Measurements from ENCODE around the gene PCDHGC5.

The PCDHGC5 gene

DNA sequence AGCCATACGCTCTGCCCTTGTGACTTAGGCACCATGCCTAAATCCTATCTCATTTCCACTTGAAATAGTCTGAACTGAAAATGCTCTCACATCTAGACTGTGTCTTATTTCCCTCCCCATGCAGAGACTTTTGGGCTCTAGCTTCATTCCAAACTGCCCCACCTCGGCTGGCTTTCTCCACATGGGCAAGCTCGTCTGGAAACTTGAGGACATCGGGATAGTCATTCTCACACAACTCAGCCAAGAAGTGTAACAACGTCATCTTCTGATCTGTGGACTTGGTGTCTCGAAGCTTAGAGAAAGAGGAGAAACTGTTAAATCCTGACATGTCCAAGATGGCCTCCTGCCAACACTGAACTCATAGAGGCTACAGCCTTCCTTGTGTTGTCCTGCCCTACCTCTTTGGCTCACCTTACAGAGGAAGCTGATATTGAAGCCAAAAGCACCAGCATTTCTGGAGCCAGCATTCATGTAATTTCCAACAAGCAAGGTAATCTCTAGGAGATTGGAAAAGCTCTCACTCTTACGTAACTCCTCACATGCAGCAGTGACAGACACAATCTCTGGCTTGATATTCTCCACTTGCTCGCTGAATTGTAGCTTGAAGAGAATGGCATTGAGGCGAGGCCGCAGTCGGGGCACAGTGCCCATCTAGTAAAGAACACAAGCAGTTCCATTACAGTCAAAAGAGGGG lies 39.6 kb downstream of the PCDHGC5 start:
- in situ Hi-C loops (cut with MboI; ENCODE audit: low sequenced_read_pairs): loop anchor here (10.0 kb wide), 1 partner anchor 114 kb away; the partner anchor contains the start of genes PCDHGA10 and PCDHGB7

DNA sequence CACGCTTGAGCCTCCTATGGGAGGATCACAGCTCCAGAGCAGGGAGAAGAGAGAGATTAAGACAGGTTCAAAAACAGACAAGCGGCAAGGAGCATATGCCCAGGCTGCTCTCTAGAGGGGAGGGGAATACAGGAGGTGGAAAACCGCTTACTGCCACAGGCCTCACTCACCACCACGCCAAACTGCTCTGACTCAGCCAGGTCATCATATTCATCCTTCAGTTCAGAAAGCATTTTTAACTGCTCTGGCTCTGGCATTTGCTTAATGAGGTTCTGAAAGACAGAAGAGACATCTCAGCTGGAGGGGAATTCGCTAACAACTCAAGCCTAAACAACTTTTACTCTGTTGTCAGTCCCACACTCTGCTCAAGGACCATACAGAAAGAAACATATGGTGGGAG lies 40.1 kb downstream of the PCDHGC5 start:
- in situ Hi-C loops (cut with MboI; ENCODE audit: low sequenced_read_pairs): loop anchor here (10.0 kb wide), 1 partner anchor 114 kb away; the partner anchor contains the start of genes PCDHGA10 and PCDHGB7

DNA sequence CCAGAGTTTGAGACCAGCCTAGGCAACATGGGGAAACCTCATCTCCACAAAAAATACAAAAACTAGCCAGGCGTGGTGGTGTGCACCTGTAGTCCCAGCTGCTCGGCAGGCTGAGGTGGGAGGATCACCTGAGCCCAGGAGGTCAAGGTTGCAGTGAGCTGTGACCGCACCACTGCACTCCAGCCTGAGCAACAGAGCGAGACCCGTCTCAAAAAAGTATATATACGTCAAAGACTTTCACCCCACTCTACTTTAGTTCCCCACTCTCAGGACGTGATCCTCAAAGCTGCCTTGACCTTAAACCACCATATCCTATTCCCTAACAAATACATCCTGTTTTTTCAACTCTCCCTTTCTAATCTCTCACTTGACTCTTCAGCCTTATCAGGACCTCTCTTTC lies 41.0 kb downstream of the PCDHGC5 start:
- in situ Hi-C loops (cut with MboI; ENCODE audit: low sequenced_read_pairs): loop anchor here (10.0 kb wide), 1 partner anchor 115 kb away; the partner anchor contains the start of genes PCDHGA10 and PCDHGB7

DNA sequence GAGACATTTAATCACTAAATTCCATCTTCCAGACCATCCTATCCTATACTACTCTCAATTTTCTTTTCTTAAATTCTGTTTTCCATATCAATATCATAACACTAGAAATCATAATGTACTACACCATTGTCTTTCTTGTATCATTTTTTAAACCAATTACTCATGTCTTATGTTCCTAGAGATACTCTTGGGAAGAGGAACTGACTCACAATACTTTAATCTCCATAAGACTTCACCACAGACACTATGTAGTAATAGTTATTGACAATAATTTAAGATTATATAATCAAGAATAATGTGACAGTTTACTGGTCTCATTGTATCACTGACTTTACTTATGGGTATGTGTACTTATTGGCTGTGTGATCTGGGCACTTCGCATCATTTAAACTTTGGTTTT lies 43.8 kb downstream of the PCDHGC5 start:
- in situ Hi-C loops (cut with MboI; ENCODE audit: low sequenced_read_pairs): no loop called here

DNA sequence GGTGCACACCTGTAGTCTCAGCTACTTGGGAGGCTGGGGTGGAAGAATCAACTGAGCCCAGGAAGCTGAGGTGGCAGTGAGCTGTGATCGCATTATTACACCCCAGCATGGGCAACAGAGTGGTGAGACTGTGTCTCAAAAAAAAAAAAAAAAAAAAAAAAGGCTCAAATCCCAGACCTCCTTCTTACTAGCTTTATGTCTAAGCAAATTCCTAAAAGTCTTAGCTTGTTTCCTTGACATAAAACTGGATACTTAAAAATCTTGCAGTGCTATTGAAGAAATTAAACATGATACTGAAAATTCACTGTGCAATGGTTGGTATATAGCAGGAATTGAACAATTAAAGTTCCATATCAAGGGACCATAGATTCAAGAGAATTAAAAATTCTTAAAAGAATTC lies 45.0 kb downstream of the PCDHGC5 start:
- in situ Hi-C loops (cut with MboI; ENCODE audit: low sequenced_read_pairs): no loop called here

DNA sequence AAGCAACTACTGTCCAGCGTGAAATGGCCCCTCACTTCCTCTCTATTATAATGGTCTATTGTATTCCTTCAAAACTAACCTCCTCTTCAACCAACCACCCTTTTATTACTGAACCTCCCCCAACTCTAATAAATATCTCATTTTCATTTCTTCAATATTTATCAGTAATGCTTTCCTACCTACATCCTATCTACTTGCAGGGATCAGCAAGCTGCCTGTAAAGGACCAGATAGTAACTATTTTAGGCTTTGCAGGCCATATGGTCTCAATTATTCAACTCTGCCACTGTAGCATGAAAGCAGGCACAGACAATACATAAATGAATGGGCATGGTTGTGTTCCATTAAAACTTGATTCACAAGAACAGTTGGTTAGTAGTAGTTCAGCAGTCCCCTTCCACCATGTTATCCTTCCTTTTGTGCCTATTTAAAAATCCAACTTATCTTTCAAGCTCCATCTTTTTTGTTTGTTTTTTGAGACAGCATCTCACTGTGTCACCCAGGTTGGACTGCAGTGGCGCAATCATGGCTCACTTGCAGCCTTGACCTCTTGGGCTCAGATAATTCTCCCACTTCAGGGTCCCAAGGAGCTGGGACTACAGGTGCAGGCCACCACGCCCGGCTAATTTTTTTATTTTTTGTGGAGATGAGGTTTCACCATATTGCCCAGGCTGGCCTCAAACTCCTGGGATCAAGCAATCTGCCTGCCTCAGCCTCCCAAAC lies 45.8 kb downstream of the PCDHGC5 start:
- in situ Hi-C loops (cut with MboI; ENCODE audit: low sequenced_read_pairs): no loop called here
